HEK293T (cell line): ENCODE results near the gene HOXD11.

Experiments
- CTCF ChIA-PET: fragments of 350-600 bp; formaldehyde crosslinking; extraction: SDS; loops from one replicate; lab custom pipeline; 2021; ENCODE audit warnings: antibody characterized with exemption, inconsistent platforms; lab: Yijun Ruan, JAX
- POLR2A ChIA-PET: fragments of 350-600 bp; formaldehyde crosslinking; extraction: SDS; loops from one replicate; lab custom pipeline; 2020; ENCODE audit warnings: antibody characterized with exemption, inconsistent platforms; lab: Yijun Ruan, JAX
- DNase-seq: peaks from one replicate; pipeline ENCODE4 v3.0.0; 2012; ENCODE audit warnings: mixed read lengths; ENCODE audit errors: extremely low spot score
- ARNT ChIP-seq: fragments of 450-650 bp; IDR thresholded peaks from 2 replicates; pipeline ENCODE4 v1.6.1; 2017; ENCODE audit warnings: mild to moderate bottlenecking
- BHLHE40 ChIP-seq: fragments of 450-650 bp; IDR thresholded peaks from 2 replicates; pipeline ENCODE4 v1.6.1; 2016; ENCODE audit warnings: mild to moderate bottlenecking, moderate library complexity, borderline replicate concordance
- CTBP1 ChIP-seq: fragments of 450-650 bp; IDR thresholded peaks from 2 replicates; pipeline ENCODE4 v1.6.1; 2016; ENCODE audit warnings: borderline replicate concordance
- ELF4 ChIP-seq: fragments of 450-650 bp; IDR thresholded peaks from 2 replicates; pipeline ENCODE4 v1.6.1; 2017; ENCODE audit warnings: antibody characterized with exemption
- FOXA1 ChIP-seq: fragments of 450-650 bp; IDR thresholded peaks from 2 replicates; pipeline ENCODE4 v1.6.1; 2016; ENCODE audit warnings: mild to moderate bottlenecking
- FOXK2 ChIP-seq: fragments of 450-650 bp; IDR thresholded peaks from 2 replicates; pipeline ENCODE4 v1.6.1; 2016; ENCODE audit warnings: mild to moderate bottlenecking
- FOXM1 ChIP-seq: fragments of 450-650 bp; IDR thresholded peaks from 2 replicates; pipeline ENCODE4 v1.6.1; 2017; ENCODE audit warnings: mild to moderate bottlenecking, borderline replicate concordance
- HDGF ChIP-seq: fragments of 450-650 bp; IDR thresholded peaks from 2 replicates; pipeline ENCODE4 v1.6.1; 2017; ENCODE audit warnings: antibody characterized with exemption, borderline replicate concordance
- L3MBTL2 ChIP-seq: fragments of 450-650 bp; conservative IDR thresholded peaks from 2 replicates; pipeline ENCODE4 v1.6.1; 2016; ENCODE audit warnings: mild to moderate bottlenecking
- LEF1 ChIP-seq: fragments of 450-650 bp; IDR thresholded peaks from 2 replicates; pipeline ENCODE4 v1.6.1; 2017; ENCODE audit warnings: mild to moderate bottlenecking, borderline replicate concordance
- NFRKB ChIP-seq: fragments of 450-650 bp; IDR thresholded peaks from 2 replicates; pipeline ENCODE4 v1.6.1; 2016; ENCODE audit warnings: mild to moderate bottlenecking, moderate library complexity
- SP1 ChIP-seq: fragments of 450-650 bp; IDR thresholded peaks from 2 replicates; pipeline ENCODE4 v1.6.1; 2017
- SUZ12 ChIP-seq: fragments of 450-650 bp; IDR thresholded peaks from 2 replicates; pipeline ENCODE4 v1.6.1; 2016; ENCODE audit warnings: mild to moderate bottlenecking
- TARDBP ChIP-seq: fragments of 450-650 bp; IDR thresholded peaks from 2 replicates; pipeline ENCODE4 v1.6.1; 2016
- ZNF384 ChIP-seq: fragments of 450-650 bp; IDR thresholded peaks from 2 replicates; pipeline ENCODE4 v1.6.1; 2016
- TF ChIP-seq, protein P1 (sequence below): fragments of 450-650 bp; IDR thresholded peaks from 2 replicates; pipeline ENCODE4 v1.6.1; 2016

The HOXD11 gene

DNA sequence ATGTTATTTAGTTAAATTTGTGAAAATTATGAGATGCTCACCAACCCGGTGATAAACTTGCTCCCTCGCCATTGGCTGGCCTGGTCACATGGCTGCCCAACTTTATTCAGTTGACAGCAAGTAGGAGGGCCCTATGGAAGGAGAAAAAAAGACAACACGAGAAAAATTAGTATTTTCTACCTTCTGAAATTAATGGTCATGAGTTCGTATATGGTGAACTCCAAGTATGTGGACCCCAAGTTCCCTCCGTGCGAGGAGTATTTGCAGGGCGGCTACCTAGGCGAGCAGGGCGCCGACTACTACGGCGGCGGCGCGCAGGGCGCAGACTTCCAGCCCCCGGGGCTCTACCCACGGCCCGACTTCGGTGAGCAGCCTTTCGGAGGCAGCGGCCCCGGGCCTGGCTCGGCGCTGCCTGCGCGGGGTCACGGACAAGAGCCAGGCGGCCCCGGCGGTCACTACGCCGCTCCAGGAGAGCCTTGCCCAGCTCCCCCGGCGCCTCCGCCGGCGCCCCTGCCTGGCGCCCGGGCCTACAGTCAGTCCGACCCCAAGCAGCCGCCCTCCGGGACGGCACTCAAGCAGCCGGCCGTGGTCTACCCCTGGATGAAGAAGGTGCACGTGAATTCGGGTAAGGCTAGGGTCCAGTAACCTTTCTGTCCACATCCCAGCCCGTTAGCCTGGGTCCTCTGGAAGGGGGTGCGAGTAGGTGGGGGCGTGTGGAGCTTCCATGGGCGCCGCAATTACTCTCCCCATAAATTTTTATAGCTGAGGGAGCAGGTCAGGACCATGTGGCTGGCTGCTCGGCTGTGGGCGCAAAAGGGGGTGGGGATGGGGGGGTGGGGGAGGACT lies 44.6 kb downstream of the HOXD11 start, which contains the start of gene HOXD4:
Gene HOXD4 (plus strand): TSS at position 109 of the 846 bp plus-strand sequence. CDS start 84 bp downstream, at position 193.
- TF ChIP-seq HDGF (no peak), NFRKB (no peak), BHLHE40 (no peak), ELF4 (no peak), FOXA1 (no peak)
- ChIA-PET CTCF (interaction anchor here (1.8 kb wide), 1 partner anchor 11 kb away, joined by 4 read pairs; no protein-coding TSS in a partner anchor), POLR2A (no interaction called here)
- DNase-seq: no peak

DNA sequence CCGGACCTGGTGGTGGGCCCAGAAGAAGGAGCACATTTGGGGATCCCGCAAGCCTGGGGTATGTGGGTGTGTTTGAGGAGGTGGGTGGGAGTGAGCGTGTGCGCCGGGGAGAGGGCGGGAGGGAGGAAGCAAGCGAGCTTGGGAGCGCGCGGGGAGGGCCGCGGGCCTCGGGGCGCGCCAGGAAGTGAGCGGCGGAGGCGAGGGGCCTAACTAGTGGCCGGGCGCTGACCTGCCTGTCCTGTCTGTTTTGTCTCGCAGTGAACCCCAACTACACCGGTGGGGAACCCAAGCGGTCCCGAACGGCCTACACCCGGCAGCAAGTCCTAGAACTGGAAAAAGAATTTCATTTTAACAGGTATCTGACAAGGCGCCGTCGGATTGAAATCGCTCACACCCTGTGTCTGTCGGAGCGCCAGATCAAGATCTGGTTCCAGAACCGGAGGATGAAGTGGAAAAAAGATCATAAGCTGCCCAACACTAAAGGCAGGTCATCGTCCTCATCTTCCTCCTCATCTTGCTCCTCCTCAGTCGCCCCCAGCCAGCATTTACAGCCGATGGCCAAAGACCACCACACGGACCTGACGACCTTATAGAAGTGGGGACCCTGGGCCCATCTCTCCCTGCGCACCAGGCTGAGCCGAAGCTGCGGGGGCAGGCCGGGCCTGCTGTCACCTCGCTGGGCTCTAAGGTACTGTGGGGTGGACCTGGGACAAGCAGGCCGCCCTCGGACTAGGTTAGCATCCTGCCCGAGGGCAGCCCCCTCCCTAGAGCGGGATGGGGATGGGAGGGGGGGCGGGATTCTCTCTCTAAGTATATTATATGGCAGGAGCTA lies 45.5 kb downstream of the HOXD11 start:
- ChIA-PET CTCF (no interaction called here), POLR2A (no interaction called here)
- no peak for DNase-seq
- TF ChIP-seq BHLHE40 (no peak), HDGF (no peak), ARNT (no peak), TARDBP (no peak), SUZ12 (no peak), L3MBTL2 (no peak), ZNF384 (no peak), FOXM1 (no peak), FOXK2 (no peak), FOXA1 (no peak), SP1 (no peak), CTBP1 (no peak), LEF1 (no peak), ELF4 (no peak)

DNA sequence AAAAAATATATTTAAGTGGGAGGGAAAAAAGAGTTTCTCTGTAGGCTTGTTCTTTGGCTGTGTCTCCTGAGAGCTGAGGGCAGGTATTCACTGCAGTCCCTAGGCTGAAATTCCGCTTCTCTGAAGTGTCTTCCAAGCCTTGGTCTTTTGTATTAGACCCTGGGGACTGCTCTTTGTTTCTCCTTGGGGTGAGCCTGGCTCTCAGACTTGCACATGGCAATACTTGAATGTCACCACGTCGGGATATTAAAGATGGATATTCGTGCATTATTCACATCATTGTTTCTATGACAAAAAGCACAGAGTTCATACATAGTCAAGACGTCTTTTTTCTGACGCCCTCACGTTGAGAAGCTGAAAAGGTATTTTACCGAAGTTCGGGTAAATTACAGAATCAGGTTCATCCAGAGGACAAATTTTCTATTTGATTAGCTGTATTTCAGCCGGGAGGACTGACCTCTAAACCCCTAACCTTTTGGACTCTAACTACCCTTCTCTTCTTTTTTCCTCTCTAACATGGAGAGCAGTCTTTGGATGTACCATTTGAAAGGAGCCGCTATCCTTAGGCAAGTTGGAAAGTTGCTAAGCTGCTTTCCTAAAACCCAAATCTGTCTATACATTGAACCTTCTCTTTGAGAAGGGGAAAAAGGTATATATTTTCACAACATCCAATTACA lies 47.6 kb downstream of the HOXD11 start:
- no peak for DNase-seq
- no peak for TF ChIP-seq ARNT
- no peak for TF ChIP-seq HDGF
- TF ChIP-seq L3MBTL2: no peak
- TF ChIP-seq ZNF384: no peak
- no peak for TF ChIP-seq FOXM1
- no peak for TF ChIP-seq TARDBP
- no peak for TF ChIP-seq SUZ12
- no peak for TF ChIP-seq LEF1
- no peak for TF ChIP-seq CTBP1
- TF ChIP-seq, protein P1, sequence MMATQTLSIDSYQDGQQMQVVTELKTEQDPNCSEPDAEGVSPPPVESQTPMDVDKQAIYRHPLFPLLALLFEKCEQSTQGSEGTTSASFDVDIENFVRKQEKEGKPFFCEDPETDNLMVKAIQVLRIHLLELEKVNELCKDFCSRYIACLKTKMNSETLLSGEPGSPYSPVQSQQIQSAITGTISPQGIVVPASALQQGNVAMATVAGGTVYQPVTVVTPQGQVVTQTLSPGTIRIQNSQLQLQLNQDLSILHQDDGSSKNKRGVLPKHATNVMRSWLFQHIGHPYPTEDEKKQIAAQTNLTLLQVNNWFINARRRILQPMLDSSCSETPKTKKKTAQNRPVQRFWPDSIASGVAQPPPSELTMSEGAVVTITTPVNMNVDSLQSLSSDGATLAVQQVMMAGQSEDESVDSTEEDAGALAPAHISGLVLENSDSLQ: no peak
- TF ChIP-seq BHLHE40: no peak
- TF ChIP-seq FOXK2: no peak
- no peak for TF ChIP-seq SP1
- TF ChIP-seq FOXA1: no peak
- TF ChIP-seq NFRKB: no peak
- no peak for TF ChIP-seq ELF4
- CTCF ChIA-PET: interaction anchor here (0.6 to 2.4 kb wide), 3 partner anchors 14 to 1672 kb away, joined by 3 to 9 read pairs (median 3); no protein-coding TSS in a partner anchor
- POLR2A ChIA-PET: interaction anchor here (1.2 kb wide), 1 partner anchor 14 kb away, joined by 3 read pairs; no protein-coding TSS in a partner anchor

DNA sequence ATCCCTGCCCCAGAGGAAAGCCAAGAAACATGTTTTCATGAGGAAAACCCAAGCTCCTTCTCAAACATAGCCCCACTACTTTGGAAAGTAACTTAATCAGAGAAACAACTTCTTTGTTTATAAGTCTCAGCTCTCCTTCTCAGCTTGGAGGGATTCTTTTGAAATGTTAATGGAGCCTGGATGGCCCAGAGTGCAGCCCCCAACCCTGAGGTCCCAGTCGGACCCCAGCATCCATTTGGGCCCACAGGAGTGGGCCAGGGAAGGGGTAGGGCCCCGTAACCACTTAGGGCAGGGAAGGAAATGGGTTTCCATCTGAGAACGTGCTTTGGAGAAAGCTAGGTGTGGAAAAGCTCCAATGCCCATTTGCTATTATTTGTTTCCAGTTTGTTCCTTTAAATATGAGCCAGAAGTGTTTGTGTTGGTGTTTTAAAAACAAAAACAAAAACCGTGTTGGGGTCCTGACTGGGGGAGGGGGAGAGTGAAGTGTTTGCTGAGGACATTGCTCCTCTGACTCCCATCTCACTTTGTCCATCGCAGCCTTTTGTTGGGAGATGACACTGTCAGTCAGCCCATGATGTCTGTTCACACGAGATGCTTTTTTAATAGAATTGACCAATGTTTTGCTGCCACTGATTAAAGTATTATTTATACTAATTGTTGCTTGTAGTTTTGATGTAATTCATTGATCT lies 48.4 kb downstream of the HOXD11 start:
- CTCF ChIA-PET: interaction anchor here (0.6 to 2.4 kb wide), 2 partner anchors 15 to 1673 kb away, joined by 3 to 9 read pairs; no protein-coding TSS in a partner anchor
- POLR2A ChIA-PET: interaction anchor here (1.0 to 1.2 kb wide), 4 partner anchors 9 to 51 kb away, joined by 3 read pairs; no protein-coding TSS in a partner anchor
- TF ChIP-seq NFRKB: no peak
- no peak for DNase-seq

DNA sequence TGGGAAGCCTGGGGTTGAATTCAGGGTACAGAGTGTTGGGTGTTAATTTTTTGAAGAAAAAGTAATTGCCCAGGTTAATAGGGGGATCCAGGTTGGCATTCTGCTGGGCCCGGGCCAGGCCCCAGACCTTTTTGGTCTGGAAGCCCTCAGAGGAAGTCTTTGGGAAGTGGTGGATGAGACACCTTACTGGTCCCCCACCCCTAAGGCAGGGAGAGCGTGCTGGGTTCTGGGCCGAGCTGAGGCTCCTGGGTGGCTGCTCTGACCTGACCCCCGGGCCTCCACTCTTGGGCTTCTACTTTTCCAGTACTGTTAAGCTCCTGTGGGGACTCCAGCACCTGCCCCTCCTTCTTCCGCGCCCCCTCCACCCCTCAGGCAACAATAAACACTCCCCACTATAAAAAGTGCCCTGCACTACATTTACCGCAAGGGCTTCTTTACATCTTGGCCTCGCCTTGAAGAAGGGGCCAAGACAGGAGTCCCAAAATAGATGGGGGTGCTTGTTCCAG lies 49.3 kb downstream of the HOXD11 start:
- TF ChIP-seq FOXK2 (no peak), BHLHE40 (no peak), NFRKB (no peak), ARNT (no peak), TARDBP (no peak), ZNF384 (no peak), HDGF (no peak), FOXA1 (no peak), ELF4 (no peak)
- TF ChIP-seq, protein P1: no peak
- ChIA-PET POLR2A (interaction anchor here (1.0 to 1.1 kb wide), 3 partner anchors 10 to 52 kb away, joined by 3 read pairs; no protein-coding TSS in a partner anchor), CTCF (interaction anchor here (2.4 kb wide), 1 partner anchor 16 kb away, joined by 9 read pairs; no protein-coding TSS in a partner anchor)
- DNase-seq: no peak
